Activated CD4-positive, alpha-beta T cell treated with anti-CD3 and anti-CD28 coated beads for 36 hours (primary cell): Measurements from ENCODE around the gene PSD2. TPM values are rescaled to one million over a fixed set of nuclear protein-coding genes. Genes with fewer than 3 reads are reported as not detected.
A peak's percentile ranks its signal among the peaks of the same experiment; 100 is the strongest.

Experiments used
- ATAC-seq: fragments of 200-7000 bp; cut with Tn5 transposase; one replicate; pipeline ENCODE4 v1.10.0; 2021; ENCODE audit warnings: mild to moderate bottlenecking, moderate library complexity
- CTCF ChIA-PET: fragments of 350-600 bp; sonication (Branson Sonifier 250); formaldehyde crosslinking; loops from one replicate; lab custom pipeline; 2021; ENCODE audit warnings: antibody characterized with exemption; lab: Charles Lee
- POLR2A ChIA-PET: fragments of 350-600 bp; sonication (Branson Sonifier 250); formaldehyde crosslinking; loops from one replicate; lab custom pipeline; 2021; ENCODE audit warnings: antibody characterized with exemption, inconsistent platforms; lab: Charles Lee
- DNase-seq: peaks from one replicate; pipeline ENCODE4 v3.0.0-alpha.2; 2020
- H3K27ac Mint-ChIP-seq: one replicate; pipeline ENCODE4 v1.8.0; 2021; ENCODE audit warnings: mixed read lengths
- H3K27me3 Mint-ChIP-seq: one replicate; pipeline ENCODE4 v1.8.0; 2021; ENCODE audit warnings: mixed read lengths
- H3K36me3 Mint-ChIP-seq: one replicate; pipeline ENCODE4 v1.8.0; 2021; ENCODE audit warnings: low read depth, mixed read lengths
- H3K4me1 Mint-ChIP-seq: one replicate; pipeline ENCODE4 v1.8.0; 2021; ENCODE audit warnings: mixed read lengths
- H3K4me3 Mint-ChIP-seq: one replicate; pipeline ENCODE4 v1.8.0; 2021; ENCODE audit warnings: mild to moderate bottlenecking, moderate library complexity, mixed read lengths
- H3K9me3 Mint-ChIP-seq: one replicate; pipeline ENCODE4 v1.8.0; 2021; ENCODE audit warnings: low read depth, mixed read lengths
- intact Hi-C, 2 experiments: fragments of 100-400 bp; cut with DNase I in 1 of 2; cut with micrococcal nuclease in 1 of 2; formaldehyde crosslinking; loops; one replicate each; pipeline versions ENCODE4 v1.14.2 to v1.15.1; 2022 to 2024; cut with DNase I, micrococcal nuclease
- total RNA-seq, 2 experiments: library from RNA; stranded (reverse); gene quantifications; one replicate each; pipeline ENCODE4 v1.2.3, GENCODE V29; 2021

The PSD2 gene
- total RNA-seq, 2 experiments from 2014 or later: not detected

- Mint-ChIP-seq H3K9me3 (no peaks in the 10 kb centered on the region), H3K4me1 (peaks cover 10% of the 10 kb centered on the region), H3K4me3 (no peak overlapping the region), H3K36me3 (no peaks in the 10 kb centered on the region), H3K27ac (peak overlapping the region; percentile 58), H3K27me3 (peaks cover 9% of the 10 kb centered on the region)
- ChIA-PET CTCF (interaction anchor here (0.6 to 5.3 kb wide), 27 partner anchors 9 to 1170 kb away, joined by 3 to 57 read pairs (median 4); partner anchors contain the start of gene PSD2), POLR2A (interaction anchor here (0.6 to 0.9 kb wide), 3 partner anchors 137 to 231 kb away, joined by 3 to 4 read pairs (median 3); no protein-coding TSS in a partner anchor)
- DNase-seq: peak; percentile 92
- ATAC-seq: peak; percentile 95
- intact Hi-C loops: loop anchor here in 1 of 2 experiments (1.0 kb wide), 1 partner anchor 193 kb away; no protein-coding TSS in a partner anchor
Measured at GRCh38 chr5:139774980-139775661, 20.5 kb upstream of the PSD2 start.

GRCh38 chr5:139775872-139776271 is 19.7 kb upstream of the PSD2 start:
- Mint-ChIP-seq H3K4me3 (no peak overlapping the region), H3K36me3 (no peaks in the 10 kb centered on the region), H3K4me1 (peaks cover 10% of the 10 kb centered on the region), H3K9me3 (no peaks in the 10 kb centered on the region), H3K27ac (no peak overlapping the region), H3K27me3 (peaks cover 9% of the 10 kb centered on the region)
- intact Hi-C loops: loop anchor here in 1 of 2 experiments (1.0 kb wide), 1 partner anchor 192 kb away; no protein-coding TSS in a partner anchor
- ChIA-PET POLR2A (no interaction called here), CTCF (interaction anchor here (0.6 to 5.3 kb wide), 24 partner anchors 8 to 1171 kb away, joined by 3 to 57 read pairs (median 4); partner anchors contain the start of gene PSD2)
- DNase-seq: no peak
- no peak for ATAC-seq

DNA sequence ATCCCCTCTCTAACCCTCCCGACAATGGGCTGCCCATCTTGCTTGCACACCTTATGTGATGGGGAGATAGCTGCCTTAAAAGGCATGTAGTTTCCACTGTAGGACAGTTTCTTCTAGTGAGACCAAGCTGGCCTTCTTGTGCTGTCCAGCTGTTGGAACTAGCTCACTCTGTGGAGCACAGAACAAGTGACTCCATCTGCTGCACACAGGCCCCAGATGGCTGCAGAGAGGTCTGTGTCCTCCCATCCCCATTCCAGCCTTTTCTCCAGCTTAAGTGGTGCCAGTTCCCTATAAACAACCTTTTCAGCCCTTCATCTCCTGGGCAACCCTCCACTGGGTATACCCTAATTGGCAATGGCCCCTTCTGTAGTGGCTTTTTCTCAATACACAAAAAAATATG is 18.7 kb upstream of the PSD2 start:
- Mint-ChIP-seq H3K27ac (no peak overlapping the region), H3K27me3 (peaks cover 9% of the 10 kb centered on the region), H3K9me3 (no peaks in the 10 kb centered on the region), H3K36me3 (no peaks in the 10 kb centered on the region), H3K4me1 (peaks cover 10% of the 10 kb centered on the region), H3K4me3 (no peak overlapping the region)
- CTCF ChIA-PET: interaction anchor here (0.7 to 5.3 kb wide), 13 partner anchors 10 to 503 kb away, joined by 3 to 57 read pairs (median 4); no protein-coding TSS in a partner anchor
- no peak for DNase-seq
- POLR2A ChIA-PET: no interaction called here
- intact Hi-C loops: no loop called here
- ATAC-seq: no peak

- ATAC-seq (no peak), DNase-seq (no peak)
- intact Hi-C loops: no loop called here
- ChIA-PET POLR2A (no interaction called here), CTCF (interaction anchor here (1.2 to 7.4 kb wide), 3 partner anchors 8 to 185 kb away, joined by 3 to 186 read pairs (median 6); no protein-coding TSS in a partner anchor)
- H3K36me3 Mint-ChIP-seq: no peaks in the 10 kb centered on the region
- no peaks in the 10 kb centered on the region for H3K9me3 Mint-ChIP-seq
- no peak overlapping the region for H3K27ac Mint-ChIP-seq
- peaks cover 11% of the 10 kb centered on the region for H3K27me3 Mint-ChIP-seq
- H3K4me1 Mint-ChIP-seq: peaks cover 3% of the 10 kb centered on the region
- no peak overlapping the region for H3K4me3 Mint-ChIP-seq
Measured at GRCh38 chr5:139783436-139783965, 12.1 kb upstream of the PSD2 start.

GRCh38 chr5:139784488-139784887 is 11.1 kb upstream of the PSD2 start:
- DNase-seq (no peak), ATAC-seq (no peak)
- H3K27ac Mint-ChIP-seq: no peak overlapping the region
- no peaks in the 10 kb centered on the region for H3K9me3 Mint-ChIP-seq
- ChIA-PET CTCF (interaction anchor here (1.4 to 7.4 kb wide), 3 partner anchors 8 to 184 kb away, joined by 6 to 186 read pairs (median 57); no protein-coding TSS in a partner anchor), POLR2A (no interaction called here)
- intact Hi-C loops: no loop called here
- peaks cover 13% of the 10 kb centered on the region for H3K27me3 Mint-ChIP-seq
- no peaks in the 10 kb centered on the region for H3K36me3 Mint-ChIP-seq
- H3K4me3 Mint-ChIP-seq: no peak overlapping the region
- peaks cover 3% of the 10 kb centered on the region for H3K4me1 Mint-ChIP-seq

GRCh38 chr5:139787257-139787567 is 8.4 kb upstream of the PSD2 start:
- Mint-ChIP-seq H3K27ac (no peak overlapping the region), H3K4me1 (peaks cover 3% of the 10 kb centered on the region), H3K36me3 (no peaks in the 10 kb centered on the region), H3K9me3 (no peaks in the 10 kb centered on the region), H3K4me3 (no peak overlapping the region), H3K27me3 (peaks cover 16% of the 10 kb centered on the region)
- ATAC-seq (no peak), DNase-seq (no peak)
- POLR2A ChIA-PET: no interaction called here
- intact Hi-C loops: loop anchor here (1.0 kb wide), 5 partner anchors 57 to 370 kb away; no protein-coding TSS in a partner anchor
- CTCF ChIA-PET: interaction anchor here (0.5 to 7.4 kb wide), 40 partner anchors 11 to 913 kb away, joined by 3 to 186 read pairs (median 3); partner anchors contain the start of gene ZMAT2

- POLR2A ChIA-PET: no interaction called here
- H3K9me3 Mint-ChIP-seq: no peaks in the 10 kb centered on the region
- intact Hi-C loops: loop anchor here (1.0 kb wide), 5 partner anchors 57 to 370 kb away; no protein-coding TSS in a partner anchor
- H3K36me3 Mint-ChIP-seq: no peaks in the 10 kb centered on the region
- H3K27me3 Mint-ChIP-seq: peaks cover 17% of the 10 kb centered on the region
- no peak overlapping the region for H3K27ac Mint-ChIP-seq
- H3K4me3 Mint-ChIP-seq: peak overlapping the region; percentile 73
- peak; percentile 92 for DNase-seq
- CTCF ChIA-PET: interaction anchor here (0.6 to 7.4 kb wide), 36 partner anchors 10 to 913 kb away, joined by 3 to 186 read pairs (median 3); partner anchors contain the start of gene ZMAT2
- peak; percentile 91 for ATAC-seq
- peaks cover 3% of the 10 kb centered on the region for H3K4me1 Mint-ChIP-seq
Measured at GRCh38 chr5:139787568-139788293, 7.9 kb upstream of the PSD2 start.

- intact Hi-C loops: no loop called here
- H3K27ac Mint-ChIP-seq: no peak overlapping the region
- peaks cover 19% of the 10 kb centered on the region for H3K27me3 Mint-ChIP-seq
- H3K4me3 Mint-ChIP-seq: peak overlapping the region; percentile 73
- ChIA-PET POLR2A (no interaction called here), CTCF (interaction anchor here (0.8 to 7.4 kb wide), 10 partner anchors 10 to 371 kb away, joined by 3 to 186 read pairs (median 14); no protein-coding TSS in a partner anchor)
- peaks cover 3% of the 10 kb centered on the region for H3K4me1 Mint-ChIP-seq
- DNase-seq (no peak), ATAC-seq (no peak)
- no peaks in the 10 kb centered on the region for H3K36me3 Mint-ChIP-seq
- no peaks in the 10 kb centered on the region for H3K9me3 Mint-ChIP-seq
Measured at GRCh38 chr5:139788294-139788910, 7.2 kb upstream of the PSD2 start.

DNA sequence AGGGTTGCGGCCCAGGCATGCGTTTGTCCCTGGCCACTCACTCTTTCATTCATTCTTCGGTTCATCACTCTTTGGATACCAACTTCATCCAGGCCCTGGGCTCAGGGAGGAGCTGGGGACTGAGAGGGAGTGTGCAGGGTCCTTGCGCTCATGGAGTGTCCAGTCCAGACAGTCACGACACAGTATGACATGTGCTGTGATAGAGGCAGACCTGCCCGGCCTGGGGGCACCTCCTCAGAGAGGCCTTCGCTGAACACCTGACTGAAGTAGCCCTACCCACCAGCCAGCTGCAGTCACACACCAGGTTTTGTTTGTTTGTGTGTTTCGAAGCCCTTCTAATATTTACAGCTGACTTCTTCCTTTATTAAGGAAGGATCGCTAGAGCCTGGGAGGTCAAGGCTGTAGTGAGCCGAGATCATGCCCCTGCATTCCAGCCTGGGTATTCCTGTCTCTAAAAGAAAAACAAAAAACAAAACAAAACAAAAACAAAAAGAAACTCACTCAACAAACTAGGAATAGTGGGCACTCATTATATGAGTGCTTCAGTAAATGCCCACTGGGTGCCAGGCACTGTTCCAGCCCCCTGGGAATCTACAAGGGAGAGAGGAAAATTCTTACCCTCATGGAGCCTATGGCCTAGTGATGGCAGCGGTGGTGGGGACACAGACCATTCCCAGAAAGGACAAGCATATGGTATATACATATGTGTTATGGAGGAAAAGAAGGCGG is 6.3 kb upstream of the PSD2 start:
- intact Hi-C loops: no loop called here
- Mint-ChIP-seq H3K9me3 (no peaks in the 10 kb centered on the region), H3K36me3 (no peaks in the 10 kb centered on the region), H3K4me1 (peaks cover 3% of the 10 kb centered on the region), H3K27ac (no peak overlapping the region), H3K4me3 (no peak overlapping the region), H3K27me3 (peaks cover 19% of the 10 kb centered on the region)
- ChIA-PET CTCF (interaction anchor here (0.7 to 7.4 kb wide), 5 partner anchors 12 to 179 kb away, joined by 4 to 186 read pairs (median 6); no protein-coding TSS in a partner anchor), POLR2A (no interaction called here)
- no peak for DNase-seq
- no peak for ATAC-seq

GRCh38 chr5:139789845-139790189 is 5.8 kb upstream of the PSD2 start:
- CTCF ChIA-PET: interaction anchor here (0.7 to 7.4 kb wide), 7 partner anchors 13 to 180 kb away, joined by 3 to 186 read pairs (median 5); no protein-coding TSS in a partner anchor
- Mint-ChIP-seq H3K27ac (no peak overlapping the region), H3K27me3 (peaks cover 22% of the 10 kb centered on the region), H3K9me3 (no peaks in the 10 kb centered on the region), H3K4me3 (no peak overlapping the region), H3K36me3 (no peaks in the 10 kb centered on the region), H3K4me1 (peaks cover 3% of the 10 kb centered on the region)
- POLR2A ChIA-PET: no interaction called here
- no peak for ATAC-seq
- DNase-seq: no peak
- intact Hi-C loops: no loop called here
